ENCODE results near the gene SLC1A3. TPM values are rescaled to one million over a fixed set of nuclear protein-coding genes. Genes with fewer than 3 reads are reported as not detected.

SLC1A3 gene
- polyA plus RNA-seq, 1 donor, result 4.2 TPM

DNA sequence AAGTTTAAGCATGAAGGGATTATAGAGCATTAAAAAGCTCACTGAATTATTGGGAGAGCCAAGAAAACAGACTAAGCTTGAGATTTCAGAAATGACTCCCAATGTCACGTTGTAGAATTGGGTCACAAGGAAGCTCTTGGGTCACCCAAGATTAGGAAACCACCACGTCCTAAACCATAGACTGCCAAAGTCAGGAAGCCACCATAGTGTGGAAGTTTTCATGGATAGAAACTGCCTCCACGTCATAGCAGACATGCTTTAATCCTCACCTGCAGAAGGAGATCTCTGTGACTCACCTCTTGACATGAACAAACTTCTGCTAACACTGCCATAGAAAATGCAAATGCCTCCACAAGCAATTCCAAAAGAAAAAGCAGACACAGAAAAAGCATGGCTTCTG, 106.3 kb downstream of the SLC1A3 start:
- H3K4me1 ChIP-seq (ENCODE audit: control insufficient read depth, insufficient read depth, low read length), result no peaks in the 10 kb centered on the region
- no peaks in the 10 kb centered on the region for H3K36me3 ChIP-seq (ENCODE audit: control insufficient read depth, insufficient read depth, low read length)
- no peak for DNase-seq
- WGBS (ENCODE audit: insufficient coverage, low lambda C conversion rate), result no CpG with 5 or more reads among the region's 3 CpGs
- no peak overlapping the region for H3K27ac ChIP-seq (ENCODE audit: low read length)
- no peak overlapping the region for H3K4me3 ChIP-seq (ENCODE audit: low read length)
- no peaks in the 10 kb centered on the region for H3K27me3 ChIP-seq (ENCODE audit: control insufficient read depth, insufficient read depth, low read length)
- no peaks in the 10 kb centered on the region for H3K9me3 ChIP-seq (ENCODE audit: control insufficient read depth, low read depth, low read length)

- WGBS (ENCODE audit: insufficient coverage, low lambda C conversion rate), result no CpG with 5 or more reads among the region's 2 CpGs
- no peak for DNase-seq
- Histone ChIP-seq H3K27me3 (ENCODE audit: control insufficient read depth, insufficient read depth, low read length) (no peaks in the 10 kb centered on the region), H3K4me3 (ENCODE audit: low read length) (no peak overlapping the region), H3K27ac (ENCODE audit: low read length) (no peak overlapping the region), H3K4me1 (ENCODE audit: control insufficient read depth, insufficient read depth, low read length) (no peaks in the 10 kb centered on the region), H3K9me3 (ENCODE audit: control insufficient read depth, low read depth, low read length) (no peaks in the 10 kb centered on the region), H3K36me3 (ENCODE audit: control insufficient read depth, insufficient read depth, low read length) (no peaks in the 10 kb centered on the region)
Observed at GRCh38 chr5:36713541-36713940, 107.1 kb downstream of the SLC1A3 start.

- peaks cover 5% of the 10 kb centered on the region for H3K27me3 ChIP-seq (ENCODE audit: control insufficient read depth, insufficient read depth, low read length)
- H3K36me3 ChIP-seq (ENCODE audit: control insufficient read depth, insufficient read depth, low read length), result no peaks in the 10 kb centered on the region
- no peak overlapping the region for H3K4me3 ChIP-seq (ENCODE audit: low read length)
- no peak for DNase-seq
- no peak overlapping the region for H3K27ac ChIP-seq (ENCODE audit: low read length)
- 100% methylated on average over 1 of the region's 4 CpGs for WGBS (ENCODE audit: insufficient coverage, low lambda C conversion rate)
- H3K4me1 ChIP-seq (ENCODE audit: control insufficient read depth, insufficient read depth, low read length), result no peaks in the 10 kb centered on the region
- H3K9me3 ChIP-seq (ENCODE audit: control insufficient read depth, low read depth, low read length), result no peaks in the 10 kb centered on the region
Observed at GRCh38 chr5:36717131-36717695, 110.8 kb downstream of the SLC1A3 start.

GRCh38 chr5:36719282-36719681, 112.9 kb downstream of the SLC1A3 start:
- H3K27me3 ChIP-seq (ENCODE audit: control insufficient read depth, insufficient read depth, low read length), result peaks cover 5% of the 10 kb centered on the region
- H3K27ac ChIP-seq (ENCODE audit: low read length), result no peak overlapping the region
- no peaks in the 10 kb centered on the region for H3K36me3 ChIP-seq (ENCODE audit: control insufficient read depth, insufficient read depth, low read length)
- H3K9me3 ChIP-seq (ENCODE audit: control insufficient read depth, low read depth, low read length), result no peaks in the 10 kb centered on the region
- no peak for DNase-seq
- no peak overlapping the region for H3K4me3 ChIP-seq (ENCODE audit: low read length)
- no peaks in the 10 kb centered on the region for H3K4me1 ChIP-seq (ENCODE audit: control insufficient read depth, insufficient read depth, low read length)
- no CpG with 5 or more reads among the region's 2 CpGs for WGBS (ENCODE audit: insufficient coverage, low lambda C conversion rate)

GRCh38 chr5:36720688-36721087, 114.3 kb downstream of the SLC1A3 start:
- Histone ChIP-seq H3K4me3 (ENCODE audit: low read length) (no peak overlapping the region), H3K36me3 (ENCODE audit: control insufficient read depth, insufficient read depth, low read length) (no peaks in the 10 kb centered on the region), H3K4me1 (ENCODE audit: control insufficient read depth, insufficient read depth, low read length) (no peaks in the 10 kb centered on the region), H3K9me3 (ENCODE audit: control insufficient read depth, low read depth, low read length) (no peaks in the 10 kb centered on the region), H3K27ac (ENCODE audit: low read length) (no peak overlapping the region), H3K27me3 (ENCODE audit: control insufficient read depth, insufficient read depth, low read length) (peaks cover 5% of the 10 kb centered on the region)
- 63% methylated on average over 2 of the region's 4 CpGs for WGBS (ENCODE audit: insufficient coverage, low lambda C conversion rate)
- DNase-seq, result no peak

DNA sequence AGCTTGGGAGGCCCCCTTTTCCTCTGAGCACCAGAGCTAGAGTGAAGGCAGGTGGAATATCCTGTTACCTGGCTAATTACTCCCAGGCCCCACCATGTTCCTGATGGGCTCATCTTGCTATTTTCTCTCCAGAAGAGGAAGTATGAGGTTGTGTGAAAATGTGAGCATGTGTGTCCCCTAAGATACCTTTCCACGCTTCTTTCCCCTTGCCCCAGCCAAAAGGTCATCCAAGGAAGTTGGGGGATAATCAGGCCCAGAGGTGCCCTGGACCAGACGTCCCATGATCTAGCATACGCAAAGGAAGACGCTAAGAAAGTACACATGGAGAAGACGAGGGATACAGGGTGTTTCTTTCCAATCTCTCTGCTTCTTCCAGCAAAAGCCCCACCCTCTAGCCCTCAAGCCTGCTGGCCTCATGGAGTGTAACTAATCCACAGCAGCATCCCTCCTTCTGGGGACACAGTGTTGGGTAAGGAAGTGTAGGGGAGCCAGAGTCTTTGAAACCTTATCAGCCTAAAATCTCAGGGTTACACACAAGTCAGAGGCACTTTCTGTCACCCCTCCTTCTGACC, 115.3 kb downstream of the SLC1A3 start:
- WGBS (ENCODE audit: insufficient coverage, low lambda C conversion rate), result no CpG with 5 or more reads among the region's 5 CpGs
- no peaks in the 10 kb centered on the region for H3K36me3 ChIP-seq (ENCODE audit: control insufficient read depth, insufficient read depth, low read length)

DNA sequence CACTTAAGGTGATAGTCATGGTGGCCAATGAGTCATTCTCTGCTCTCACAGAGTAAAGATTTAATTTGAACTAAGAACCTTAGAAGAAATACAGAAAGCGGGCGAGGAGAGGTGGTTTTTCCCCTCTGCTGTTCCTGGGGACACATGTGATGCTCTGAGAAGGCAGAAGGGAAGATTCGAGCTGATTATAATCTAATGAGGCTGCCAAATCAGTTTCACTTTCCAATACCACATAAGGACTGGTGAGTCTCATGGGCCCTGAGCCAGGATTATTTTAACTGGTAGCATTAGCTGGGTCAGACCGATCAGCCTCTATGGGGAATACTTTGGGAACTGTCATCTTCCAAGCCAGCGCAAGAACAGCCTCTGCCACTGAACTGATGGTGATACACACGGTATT, 116.5 kb downstream of the SLC1A3 start:
- Histone ChIP-seq H3K4me3 (ENCODE audit: low read length) (no peak overlapping the region), H3K36me3 (ENCODE audit: control insufficient read depth, insufficient read depth, low read length) (no peaks in the 10 kb centered on the region), H3K4me1 (ENCODE audit: control insufficient read depth, insufficient read depth, low read length) (no peaks in the 10 kb centered on the region), H3K9me3 (ENCODE audit: control insufficient read depth, low read depth, low read length) (no peaks in the 10 kb centered on the region), H3K27me3 (ENCODE audit: control insufficient read depth, insufficient read depth, low read length) (peaks cover 5% of the 10 kb centered on the region), H3K27ac (ENCODE audit: low read length) (no peak overlapping the region)
- WGBS (ENCODE audit: insufficient coverage, low lambda C conversion rate), result 67% methylated on average over 1 of the region's 6 CpGs
- no peak for DNase-seq

More for the DNA sequence above, 115.3 kb downstream of the SLC1A3 start:
- Histone ChIP-seq H3K27me3 (ENCODE audit: control insufficient read depth, insufficient read depth, low read length) (peaks cover 5% of the 10 kb centered on the region), H3K27ac (ENCODE audit: low read length) (no peak overlapping the region), H3K9me3 (ENCODE audit: control insufficient read depth, low read depth, low read length) (no peaks in the 10 kb centered on the region), H3K4me3 (ENCODE audit: low read length) (no peak overlapping the region), H3K4me1 (ENCODE audit: control insufficient read depth, insufficient read depth, low read length) (no peaks in the 10 kb centered on the region)
- DNase-seq, result no peak

DNA sequence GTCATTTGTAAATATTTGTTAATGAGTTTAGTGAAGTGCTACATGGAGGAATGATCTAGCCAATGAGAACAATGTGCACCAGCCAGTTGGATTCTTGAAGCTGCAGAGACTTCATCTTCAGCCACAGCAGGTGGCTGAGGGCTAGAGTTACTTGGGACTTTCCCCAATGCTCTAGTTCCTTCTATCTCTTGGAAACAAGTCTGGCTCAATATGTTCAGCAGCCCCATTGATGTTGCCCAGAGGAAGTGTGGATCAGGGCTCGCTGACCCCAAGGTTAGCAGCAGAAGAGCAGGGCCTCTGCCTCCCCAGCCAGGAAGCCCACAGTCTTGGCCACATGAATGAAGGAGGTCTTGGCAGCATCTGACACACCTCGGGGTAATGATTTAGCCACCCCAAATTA, 117.5 kb downstream of the SLC1A3 start:
- peaks cover 5% of the 10 kb centered on the region for H3K27me3 ChIP-seq (ENCODE audit: control insufficient read depth, insufficient read depth, low read length)
- no peak overlapping the region for H3K27ac ChIP-seq (ENCODE audit: low read length)
- H3K4me1 ChIP-seq (ENCODE audit: control insufficient read depth, insufficient read depth, low read length), result no peaks in the 10 kb centered on the region
- no CpG with 5 or more reads among the region's 2 CpGs for WGBS (ENCODE audit: insufficient coverage, low lambda C conversion rate)
- no peaks in the 10 kb centered on the region for H3K9me3 ChIP-seq (ENCODE audit: control insufficient read depth, low read depth, low read length)
- H3K4me3 ChIP-seq (ENCODE audit: low read length), result no peak overlapping the region
- H3K36me3 ChIP-seq (ENCODE audit: control insufficient read depth, insufficient read depth, low read length), result no peaks in the 10 kb centered on the region
- DNase-seq, result no peak

- Histone ChIP-seq H3K36me3 (ENCODE audit: control insufficient read depth, insufficient read depth, low read length) (no peaks in the 10 kb centered on the region), H3K27me3 (ENCODE audit: control insufficient read depth, insufficient read depth, low read length) (peaks cover 5% of the 10 kb centered on the region), H3K9me3 (ENCODE audit: control insufficient read depth, low read depth, low read length) (no peaks in the 10 kb centered on the region), H3K4me3 (ENCODE audit: low read length) (no peak overlapping the region), H3K4me1 (ENCODE audit: control insufficient read depth, insufficient read depth, low read length) (no peaks in the 10 kb centered on the region), H3K27ac (ENCODE audit: low read length) (no peak overlapping the region)
- DNase-seq, result peak in 1 of 2 donors; percentile 10
- WGBS (ENCODE audit: insufficient coverage, low lambda C conversion rate), result no CpG with 5 or more reads among the region's 6 CpGs
Observed at GRCh38 chr5:36724467-36725332, 118.3 kb downstream of the SLC1A3 start.

- no peaks in the 10 kb centered on the region for H3K4me1 ChIP-seq (ENCODE audit: control insufficient read depth, insufficient read depth, low read length)
- H3K9me3 ChIP-seq (ENCODE audit: control insufficient read depth, low read depth, low read length), result no peaks in the 10 kb centered on the region
- no peak for DNase-seq
- no peaks in the 10 kb centered on the region for H3K36me3 ChIP-seq (ENCODE audit: control insufficient read depth, insufficient read depth, low read length)
- no peak overlapping the region for H3K4me3 ChIP-seq (ENCODE audit: low read length)
- peaks cover 2% of the 10 kb centered on the region for H3K27me3 ChIP-seq (ENCODE audit: control insufficient read depth, insufficient read depth, low read length)
- H3K27ac ChIP-seq (ENCODE audit: low read length), result no peak overlapping the region
- WGBS (ENCODE audit: insufficient coverage, low lambda C conversion rate), result no CpG with 5 or more reads among the region's 1 CpG
Observed at GRCh38 chr5:36726317-36726716, 119.9 kb downstream of the SLC1A3 start.

Measured in large intestine (tissue), 3 donors.